Measurements from ENCODE around the gene FAM81A.
"Not testable (repeated sequence)": the region's sequence is repeated elsewhere in the genome, so short reads cannot be mapped to it uniquely, and the experiment has no call there.

The FAM81A gene

DNA sequence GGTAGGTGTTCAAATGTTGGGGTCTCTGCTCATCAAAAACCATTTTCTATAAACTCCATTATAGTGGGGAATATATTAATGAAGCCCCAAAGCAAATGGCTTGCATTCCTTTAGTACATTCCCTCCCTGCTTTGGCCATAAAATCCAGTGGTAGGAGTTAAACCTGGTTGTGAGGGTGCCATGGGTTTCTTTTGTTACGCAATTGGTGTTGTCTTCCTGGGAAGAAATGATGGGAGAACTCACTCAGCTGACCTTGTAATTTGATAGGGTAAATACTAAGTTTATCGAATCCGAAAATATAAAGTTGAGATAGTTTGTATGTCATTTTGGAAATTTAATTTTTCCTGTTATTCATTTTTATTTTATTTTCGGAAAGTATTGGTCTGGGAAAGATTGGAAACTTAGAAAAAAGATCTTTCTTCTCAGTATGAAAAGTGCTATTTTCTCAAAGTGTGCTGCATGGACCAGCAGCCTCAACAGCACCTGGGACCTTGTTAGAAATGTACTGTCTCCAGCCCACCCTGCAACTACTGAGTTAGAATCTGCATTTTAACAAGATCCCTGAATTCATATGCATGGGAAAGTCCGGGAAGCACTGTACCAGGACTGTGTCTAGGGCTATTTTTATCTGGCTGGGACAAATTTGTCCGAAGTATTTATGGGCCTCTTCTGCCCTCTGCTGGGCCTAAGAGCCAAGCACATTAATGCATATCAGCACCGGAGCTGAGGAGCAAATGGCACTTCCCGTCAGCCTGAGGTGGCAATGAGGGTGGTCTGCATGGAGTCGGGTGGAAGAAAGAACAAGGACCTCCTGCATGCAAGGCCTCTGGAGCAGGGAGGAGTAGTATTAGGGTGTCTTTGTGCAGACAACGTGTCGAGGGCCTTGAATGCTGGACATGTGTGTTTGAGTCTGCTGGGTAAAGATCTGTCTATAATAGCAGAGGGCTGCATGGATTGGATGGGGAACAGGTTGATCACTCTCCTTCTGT is 54.7 kb downstream of the FAM81A start:
- peak; percentile 39 for DNase-seq

DNA sequence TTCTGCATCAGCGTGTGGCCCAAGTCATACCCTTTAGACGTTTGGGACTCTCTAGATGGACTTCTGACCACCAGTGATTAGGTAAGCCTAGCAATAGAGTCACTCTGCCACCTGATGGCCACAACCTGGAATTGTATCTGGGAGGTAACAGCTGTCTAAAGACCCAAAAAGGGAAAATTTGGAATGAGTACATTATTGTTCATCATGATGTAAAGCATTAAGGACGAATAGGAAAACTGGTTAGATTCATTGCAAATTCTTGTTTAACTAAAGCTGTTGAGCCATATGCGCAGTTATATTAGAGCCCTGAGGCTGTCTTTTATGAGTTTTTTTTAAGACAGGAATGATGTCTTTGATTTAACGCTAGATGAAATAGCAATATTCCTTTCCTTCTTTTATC is 63.6 kb downstream of the FAM81A start:
- no peak for DNase-seq

DNA sequence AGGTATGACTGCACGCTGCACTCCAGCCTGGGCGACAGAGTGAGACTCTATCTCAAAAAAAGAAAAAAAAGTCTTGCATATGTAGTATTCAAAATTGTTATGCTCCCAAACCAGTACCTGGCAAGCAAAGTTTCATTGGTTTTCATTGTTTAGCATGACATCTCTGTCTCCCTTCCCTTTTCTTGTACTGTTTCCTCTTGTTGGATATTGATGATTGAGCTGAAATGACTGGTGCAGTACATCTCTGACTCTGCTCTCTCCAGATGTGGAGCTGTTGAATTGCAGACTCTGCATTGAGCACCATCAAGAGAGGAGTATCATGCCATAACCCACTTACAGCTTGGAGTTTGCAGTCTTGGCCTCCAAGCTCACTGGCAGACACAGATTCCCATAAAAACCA is 77.2 kb downstream of the FAM81A start:
- no peak for DNase-seq

DNA sequence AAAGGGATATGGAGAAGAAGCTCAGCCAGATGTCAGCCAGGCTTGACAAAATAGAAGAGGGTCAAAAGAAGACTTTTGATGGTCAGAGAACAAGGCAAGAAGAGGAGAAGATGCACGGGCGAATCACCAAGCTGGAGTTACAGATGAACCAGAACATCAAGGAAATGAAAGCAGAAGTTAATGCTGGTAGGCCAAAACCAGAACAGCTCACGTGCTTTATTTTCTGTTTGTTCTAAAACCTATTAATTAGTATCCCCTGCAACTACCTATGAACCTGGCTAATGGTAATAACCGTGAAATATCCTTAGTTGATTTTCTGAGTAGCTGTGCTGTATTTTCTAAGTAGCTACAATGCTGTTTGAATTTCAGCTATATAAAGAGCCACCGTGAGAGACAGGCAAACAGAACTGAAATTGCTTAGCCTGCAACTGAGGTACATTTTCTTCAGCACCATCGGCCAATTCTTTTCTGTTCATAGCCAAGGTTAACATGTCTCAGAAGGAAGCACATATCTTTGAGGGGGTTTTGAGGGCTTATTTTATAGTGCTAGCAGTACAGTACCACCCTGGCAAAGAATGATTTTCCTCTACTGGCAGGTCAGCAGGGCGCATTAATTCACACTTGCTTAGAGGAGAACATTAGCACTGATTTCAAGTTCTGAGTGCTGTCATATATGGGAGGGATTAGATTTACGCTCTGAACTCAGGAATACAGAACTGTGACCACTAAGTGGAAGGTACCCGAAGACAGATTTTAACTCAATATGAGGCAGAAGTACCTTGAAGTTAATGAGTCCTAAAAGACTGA is 78.9 kb downstream of the FAM81A start:
- no peak for DNase-seq

DNA sequence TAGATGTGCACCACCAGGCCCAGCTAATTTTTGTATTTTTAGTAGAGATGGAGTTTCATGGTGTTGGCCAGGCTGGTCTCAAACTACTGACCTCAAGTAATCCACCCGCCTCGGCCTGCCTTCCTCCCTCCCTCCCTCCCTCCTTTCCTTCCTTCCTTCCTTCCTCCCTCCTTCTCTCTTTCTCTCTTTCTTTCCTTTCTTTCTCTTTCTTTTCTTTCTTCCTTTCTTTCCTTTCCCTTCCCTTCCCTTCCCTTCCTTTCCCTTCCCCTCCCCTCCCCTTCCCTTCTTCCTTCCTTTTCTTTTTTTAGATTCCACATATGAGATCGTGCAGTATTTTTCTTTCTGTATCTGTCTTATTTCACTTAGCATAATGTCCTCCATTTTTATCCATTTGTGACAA is 81.3 kb downstream of the FAM81A start:
- no peak for DNase-seq

DNA sequence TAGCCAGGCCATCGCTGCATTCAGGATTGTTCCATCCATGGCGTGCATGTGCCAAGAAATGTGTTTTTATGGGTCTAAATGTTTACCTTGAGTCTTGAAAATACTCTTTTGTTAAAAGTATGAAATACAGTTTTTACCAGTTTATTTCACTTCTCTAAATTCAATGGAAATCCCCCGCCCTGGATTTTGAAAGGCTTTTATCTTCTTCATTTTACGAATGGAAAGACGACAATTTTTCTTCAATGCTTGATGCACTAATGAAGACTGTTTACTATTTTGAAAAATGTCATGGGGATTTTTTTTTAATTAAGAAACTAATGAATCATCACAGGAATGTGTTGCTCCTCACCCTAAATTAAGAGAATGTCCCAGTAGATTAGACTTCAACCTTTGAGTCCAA is 83.5 kb downstream of the FAM81A start:
- no peak for DNase-seq

DNA sequence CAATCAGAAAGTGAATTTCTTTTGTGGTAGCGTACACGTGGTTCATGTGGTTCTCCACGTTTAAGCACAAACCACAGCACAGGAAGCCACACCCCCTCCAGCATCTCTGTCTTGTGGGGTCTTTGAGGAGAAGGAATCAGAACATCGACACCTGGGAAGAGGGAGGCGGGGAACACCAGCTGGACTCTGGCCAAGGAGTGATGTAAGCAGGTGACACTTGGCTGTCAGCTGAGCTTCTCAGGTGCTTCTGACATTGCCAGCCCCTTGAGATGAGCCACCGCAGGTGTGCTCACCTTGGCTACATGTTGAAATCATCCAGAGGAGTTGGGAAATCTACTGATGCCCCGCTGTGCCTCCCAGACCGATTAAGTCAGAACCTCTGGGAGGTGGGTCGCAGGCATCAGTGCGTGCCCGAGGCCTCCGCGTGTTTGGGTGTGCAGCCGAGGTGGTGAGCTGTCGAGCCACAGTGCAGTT is 85.0 kb downstream of the FAM81A start:
- DNase-seq, result no peak

DNA sequence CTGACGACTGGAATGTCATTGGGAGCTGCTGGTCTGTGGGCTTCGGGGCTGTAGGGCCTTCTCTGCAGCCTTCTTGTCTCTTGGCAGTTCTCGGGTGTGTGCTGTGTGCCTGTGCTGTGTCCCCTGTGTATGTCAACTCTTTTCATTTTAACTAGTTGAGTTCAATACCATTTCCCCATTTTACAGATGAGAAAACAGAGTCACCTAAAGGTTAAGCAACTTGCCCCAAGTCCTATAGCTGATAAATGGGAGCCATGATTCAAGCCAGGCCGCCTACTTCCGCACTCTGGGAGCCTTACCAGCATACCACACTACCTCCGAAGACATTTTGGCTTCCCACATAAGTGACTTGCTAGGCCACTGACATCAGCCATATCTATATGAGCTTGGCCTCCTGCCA is 85.7 kb downstream of the FAM81A start:
- no peak for DNase-seq

DNA sequence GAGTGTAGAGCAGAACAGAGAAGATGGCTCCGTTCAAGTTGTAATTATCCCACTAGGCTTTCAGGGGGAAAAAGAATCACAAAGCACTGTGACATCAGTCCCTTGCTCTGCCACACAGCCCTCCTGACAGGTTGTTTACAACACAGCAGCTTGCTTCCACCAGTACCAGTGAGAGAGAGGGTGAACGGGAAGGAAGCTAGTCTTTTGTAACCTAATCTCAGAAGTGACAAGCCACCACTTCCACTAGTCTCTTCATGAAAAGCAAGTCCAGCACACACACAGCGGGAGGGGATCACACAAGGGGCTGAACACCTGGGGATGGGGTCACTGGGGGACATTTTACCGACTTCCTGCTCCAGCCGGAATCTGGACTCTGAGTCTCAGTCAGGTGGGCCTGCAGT is 86.3 kb downstream of the FAM81A start:
- DNase-seq, result no peak

DNA sequence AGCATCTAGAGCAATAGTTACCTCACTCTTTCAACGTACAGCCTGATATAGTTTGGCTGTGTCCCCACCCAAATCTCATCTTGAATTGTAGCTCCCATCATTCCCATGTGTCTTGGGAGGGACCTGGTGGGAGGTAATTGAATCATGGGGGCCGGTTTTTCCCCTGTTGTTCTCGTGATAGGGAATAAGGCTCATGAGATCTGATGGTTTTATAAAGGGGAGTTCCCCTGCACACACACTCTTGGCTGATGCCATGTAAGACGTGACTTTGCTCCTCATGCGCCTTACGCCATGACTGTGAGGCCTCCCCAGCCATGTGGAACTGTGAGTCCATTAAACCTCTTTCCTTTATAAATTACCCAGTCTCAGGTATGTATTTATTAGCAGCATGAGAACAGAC is 88.5 kb downstream of the FAM81A start:
- not testable (repeated sequence) for DNase-seq

DNA sequence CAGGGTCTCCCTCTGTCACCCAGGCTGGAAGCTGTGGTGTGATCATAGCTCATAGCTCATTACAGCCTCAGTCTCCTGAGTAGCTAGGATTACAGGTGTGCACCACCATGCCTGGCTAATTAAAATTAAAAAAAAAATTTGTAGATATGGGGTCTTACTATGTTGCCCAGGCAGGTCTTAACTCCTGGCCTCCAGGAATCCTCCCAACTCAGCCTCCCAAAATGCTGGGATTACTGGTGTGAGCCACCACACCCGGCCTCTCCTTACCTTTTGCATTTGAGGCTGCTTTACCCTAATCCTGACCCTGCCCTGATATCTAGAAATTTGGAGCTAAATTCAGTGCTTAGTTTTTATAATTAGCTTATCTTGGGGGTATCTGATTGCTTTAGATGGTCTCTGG is 90.4 kb downstream of the FAM81A start:
- no peak for DNase-seq

DNA sequence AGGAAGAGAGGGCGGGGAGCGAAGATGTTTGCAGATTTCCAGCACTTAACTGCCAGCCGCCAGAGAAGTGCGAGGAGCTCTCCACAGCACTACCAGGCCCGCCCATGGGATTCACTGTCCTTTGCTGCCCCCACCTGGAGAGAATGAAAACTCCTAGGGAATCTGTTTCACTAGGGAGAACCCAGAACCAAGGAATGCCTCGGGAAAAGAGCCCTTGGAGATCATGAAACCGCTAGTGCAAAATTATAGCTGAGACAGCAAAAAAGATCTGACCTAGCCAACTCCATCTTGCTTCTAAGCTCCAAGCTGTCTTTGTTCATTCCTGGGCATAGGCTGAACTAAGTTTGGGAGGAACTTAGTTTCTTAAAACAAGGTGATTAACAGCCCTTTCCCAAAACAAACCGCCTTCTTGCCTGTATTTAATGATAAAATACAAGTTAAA is 91.0 kb downstream of the FAM81A start:
- DNase-seq, result peak; percentile 64

DNA sequence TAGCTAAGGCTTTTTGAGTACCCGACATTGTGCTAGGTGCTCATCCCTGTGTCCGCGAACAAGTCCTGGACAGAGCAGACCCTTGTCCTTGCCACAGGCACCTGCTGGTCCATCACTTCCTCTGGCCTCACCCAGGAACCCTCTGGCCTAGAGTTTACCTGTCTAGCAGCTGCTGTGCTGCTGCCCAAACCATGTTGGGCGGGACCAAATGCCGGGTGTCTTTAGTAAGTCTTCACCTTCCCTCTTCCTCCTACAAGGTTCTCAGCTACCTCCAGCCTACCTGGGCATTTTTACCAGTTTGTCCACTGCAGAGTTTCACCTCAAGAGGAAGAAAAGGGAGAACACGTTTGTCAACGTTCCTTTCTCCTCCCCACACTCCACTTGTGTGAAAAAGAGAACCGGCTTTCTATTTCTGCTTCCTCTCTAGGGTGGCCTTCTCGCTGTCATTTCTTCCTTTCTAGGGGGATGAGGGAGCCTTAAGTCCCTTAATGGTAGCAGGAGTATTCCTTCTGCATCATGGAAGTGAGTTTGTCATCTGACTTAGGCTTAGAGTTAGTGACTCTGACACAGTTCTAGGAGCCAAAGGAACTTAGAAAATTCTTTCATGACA is 93.2 kb downstream of the FAM81A start:
- no peak for DNase-seq

DNA sequence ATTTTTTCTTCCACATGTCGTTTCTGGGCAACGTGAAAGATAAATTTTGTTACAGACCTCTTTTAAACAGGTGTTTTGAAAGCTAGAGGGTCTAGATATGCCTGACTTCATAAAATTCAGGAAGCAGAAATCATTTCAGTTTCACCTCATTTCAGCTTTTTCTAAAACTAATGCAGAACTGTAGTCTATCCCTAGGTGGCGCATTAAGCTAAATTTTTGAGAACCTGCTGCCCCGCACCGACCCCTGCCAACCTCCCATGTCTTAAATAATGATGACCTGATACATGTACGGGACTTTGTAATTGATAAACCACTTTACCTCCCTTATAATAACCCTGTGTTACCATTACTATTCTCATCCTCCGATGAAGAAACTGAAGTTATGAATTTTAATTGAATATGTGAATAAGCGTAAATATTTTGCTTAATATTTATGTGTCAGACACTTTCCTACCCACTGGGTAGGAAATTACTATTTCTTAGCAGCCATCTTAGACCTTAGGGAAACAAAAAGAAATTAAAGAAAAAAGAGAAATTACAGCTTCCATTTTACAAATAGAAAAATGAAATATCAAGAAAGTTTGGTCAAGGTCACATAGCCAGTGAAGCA is 94.9 kb downstream of the FAM81A start:
- peak; percentile 22 for DNase-seq

DNA sequence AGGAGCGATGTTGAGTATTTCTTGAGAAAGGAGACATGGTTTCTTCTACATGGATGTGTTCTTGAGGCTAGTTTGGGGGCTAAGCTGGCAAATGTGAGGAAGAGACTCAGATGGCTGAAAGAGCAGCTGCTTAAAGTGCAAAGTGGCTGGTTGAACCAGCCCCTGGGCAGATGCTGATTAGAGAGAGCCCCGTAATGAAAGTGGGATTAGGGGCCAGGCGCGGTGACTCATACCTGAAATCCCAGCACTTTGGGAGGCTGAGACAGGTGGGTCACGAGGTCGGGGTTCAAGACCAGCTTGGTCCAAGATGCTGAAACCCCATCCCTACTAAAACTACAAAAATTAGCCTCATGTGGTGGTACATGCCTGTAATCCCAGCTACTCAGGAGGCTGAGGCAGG is 98.6 kb downstream of the FAM81A start:
- DNase-seq, result no peak

DNA sequence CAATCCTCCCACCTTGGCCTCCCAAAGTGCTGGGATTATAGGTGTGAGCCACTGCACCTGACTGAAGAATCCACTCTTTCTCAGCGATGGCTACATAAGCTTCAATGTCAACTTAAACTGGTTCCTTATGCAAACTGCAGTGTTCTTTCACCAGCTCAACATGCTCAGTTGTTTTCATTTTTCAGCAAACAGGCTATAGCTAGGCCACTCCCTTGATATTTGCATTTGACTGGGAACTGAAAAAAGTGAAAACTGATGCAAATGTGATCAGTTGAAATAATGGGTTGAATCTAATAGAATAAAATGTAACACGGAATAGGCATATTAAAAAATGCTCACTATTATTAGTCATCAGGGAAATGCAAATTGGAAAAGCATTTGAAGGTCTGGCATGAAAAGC is 99.4 kb downstream of the FAM81A start:
- no peak for DNase-seq

DNA sequence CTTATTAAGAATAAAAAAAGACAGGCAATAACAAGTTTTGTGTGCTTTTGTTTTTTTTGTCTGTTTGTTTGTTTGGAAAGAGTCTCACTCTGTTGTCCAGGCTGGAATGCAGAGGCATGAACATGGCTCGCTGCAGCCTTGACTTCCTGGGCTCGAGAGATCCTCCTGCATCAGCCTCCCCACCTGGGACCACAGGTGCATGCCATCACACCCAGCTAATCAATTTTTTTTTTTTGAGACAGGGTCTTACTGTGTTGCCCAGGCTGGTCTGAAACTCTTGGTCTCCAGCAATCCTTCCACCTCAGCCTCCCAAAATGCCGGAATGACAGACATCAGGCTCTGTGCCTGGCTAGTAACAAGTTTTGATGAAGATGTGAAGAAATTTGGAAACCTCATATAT is 100.5 kb downstream of the FAM81A start:
- no peak for DNase-seq

DNA sequence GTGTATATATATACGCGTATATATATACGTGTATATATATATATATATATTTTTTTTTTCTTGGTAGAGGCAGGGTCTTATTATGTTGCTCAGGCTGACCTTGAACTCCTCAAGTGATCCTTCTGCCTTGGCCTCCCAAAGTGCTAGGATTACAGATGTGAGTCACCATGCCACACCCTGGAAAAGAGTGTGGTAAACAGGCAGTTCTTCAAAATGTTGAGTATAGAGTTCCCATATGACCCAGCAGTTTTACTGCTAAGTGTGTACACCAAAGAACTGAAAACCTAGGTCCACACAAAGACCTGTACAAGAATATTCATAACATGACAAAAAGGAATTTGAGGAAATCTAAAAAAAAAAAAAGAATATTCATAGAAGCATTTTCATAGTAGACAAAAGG is 101.8 kb downstream of the FAM81A start:
- no peak for DNase-seq

DNA sequence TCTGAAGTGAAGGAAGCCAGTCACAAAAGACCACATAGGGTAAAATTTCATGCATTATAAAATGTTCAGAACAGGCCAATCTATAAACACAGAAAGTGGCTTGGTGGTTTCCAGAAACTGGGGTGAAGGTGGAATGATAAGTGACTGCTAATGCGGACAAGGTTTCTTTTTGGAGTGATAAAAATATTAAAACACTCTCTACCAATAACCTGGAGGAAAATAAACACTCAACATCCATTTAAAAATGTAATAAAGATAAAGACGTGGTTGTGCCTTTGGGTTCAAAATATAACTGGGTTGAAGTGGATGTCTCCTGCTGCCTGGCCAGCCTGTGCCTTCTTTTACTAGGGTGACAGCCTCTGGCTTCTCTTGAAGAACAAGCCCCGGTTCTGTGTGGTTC is 102.7 kb downstream of the FAM81A start:
- DNase-seq, result no peak

DNA sequence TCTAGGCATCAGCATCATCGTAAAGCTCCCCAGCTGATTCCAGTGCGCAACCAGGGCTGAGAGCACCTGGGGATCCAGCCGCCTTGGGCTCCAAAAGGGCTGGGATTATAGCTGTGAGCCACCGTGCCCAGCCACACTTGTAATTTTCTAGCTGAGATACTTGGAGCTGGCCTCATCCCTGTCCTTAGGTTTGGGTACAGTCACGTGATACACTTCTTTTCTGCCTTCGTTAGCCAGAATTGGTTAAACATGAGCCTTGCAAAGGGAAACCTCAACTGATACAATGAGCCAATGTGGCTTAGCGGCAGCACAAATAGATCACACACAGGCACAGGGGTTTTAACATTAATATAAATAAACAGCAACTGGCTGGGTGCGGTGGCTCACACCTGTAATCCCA is 103.8 kb downstream of the FAM81A start:
- DNase-seq, result no peak

DNA sequence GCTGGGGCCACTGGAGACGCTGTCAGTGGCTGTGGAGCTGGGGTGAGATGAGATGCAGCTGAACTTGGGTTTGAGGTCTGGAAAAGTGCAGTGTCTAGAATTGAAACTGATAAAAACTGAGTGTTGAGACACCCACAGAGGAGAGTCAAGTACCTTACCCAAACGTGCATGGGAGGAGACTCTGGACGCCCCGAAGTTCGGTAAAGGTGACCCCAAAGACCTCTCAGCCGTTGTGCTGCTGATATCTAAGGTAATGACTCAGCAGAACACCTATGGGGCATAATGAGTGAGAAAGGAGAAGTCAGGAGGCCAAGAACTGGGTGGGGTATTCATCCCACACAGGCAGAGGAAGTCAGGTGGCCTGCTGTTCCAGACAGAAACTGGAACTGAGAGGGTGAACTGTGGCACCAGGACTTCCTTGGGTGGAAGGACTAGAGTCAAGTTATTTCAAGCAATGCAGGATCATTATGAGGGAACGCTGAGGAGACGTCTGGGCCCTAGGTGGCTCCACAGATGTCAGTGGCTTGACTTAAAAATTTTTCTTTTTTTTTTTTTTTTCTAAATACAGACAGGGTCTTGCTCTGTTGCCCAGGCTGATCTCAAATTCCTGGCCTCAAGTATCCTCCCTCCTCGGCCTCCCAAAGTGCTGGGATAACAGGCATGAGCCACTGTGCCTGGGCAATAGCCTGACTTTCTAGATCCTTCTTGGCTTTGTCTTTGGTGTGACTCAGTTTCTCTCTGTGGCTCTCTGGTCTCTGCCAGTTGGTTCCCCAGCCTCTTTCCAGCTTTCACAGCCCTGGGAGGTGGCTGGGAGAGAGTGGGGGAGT is 105.9 kb downstream of the FAM81A start:
- DNase-seq, result no peak

DNA sequence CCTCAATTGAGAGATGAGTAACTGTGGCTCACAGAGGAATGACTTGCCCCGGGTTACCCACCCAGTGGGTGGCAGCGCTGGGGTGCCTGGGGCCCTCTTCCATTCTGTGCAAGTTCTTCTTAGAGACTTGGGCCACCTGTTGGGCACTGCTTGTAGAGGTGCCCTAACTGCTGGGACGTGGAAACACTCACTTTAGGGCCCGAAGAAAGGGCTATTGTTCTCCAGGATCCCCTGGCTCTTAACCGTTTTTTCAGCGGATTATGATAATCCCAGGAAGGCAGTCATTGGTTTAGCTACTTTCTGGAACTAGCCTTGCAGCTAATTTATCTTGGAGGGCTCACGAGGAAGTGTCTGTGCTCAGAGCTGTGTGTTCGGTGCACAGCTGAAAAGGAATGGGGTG is 107.6 kb downstream of the FAM81A start:
- DNase-seq, result no peak

All from stimulated activated CD4-positive, alpha-beta T cell treated with anti-CD3 and anti-CD28 coated beads, Interleukin-1b, Interleukin-23, amount 100 ng/mL, for 48 hours (primary cell).